Neural progenitor cell (in vitro differentiated cells): ENCODE data around the gene ARHGEF37. TPM values are rescaled to one million over a fixed set of nuclear protein-coding genes. Genes with fewer than 3 reads are reported as not detected.
"Not testable (repeated sequence)": the region's sequence is repeated elsewhere in the genome, so short reads cannot be mapped to it uniquely, and the experiment has no call there.

Source experiments
- DNase-seq: peaks from one replicate; pipeline ENCODE4 v3.0.0-alpha.2; 2016; ENCODE audit warnings: low spot score
- H2AFZ ChIP-seq: fragments of 200-600 bp; sonication (generic); replicated peaks from 2 replicates; pipeline ENCODE4 v1.6.1; 2016; ENCODE audit warnings: antibody characterized with exemption
- H3F3A ChIP-seq: fragments of 200-600 bp; sonication (generic); 2 replicates; pipeline ENCODE4 v1.6.1; 2016; ENCODE audit warnings: antibody characterized with exemption, low read depth
- H3K27ac ChIP-seq: fragments of 200-600 bp; sonication (generic); 2 replicates; pipeline ENCODE4 v1.5.1; 2016; ENCODE audit warnings: mild to moderate bottlenecking
- H3K27me3 ChIP-seq: fragments of 200-600 bp; sonication (generic); 2 replicates; pipeline ENCODE4 v1.6.1; 2016; ENCODE audit warnings: mild to moderate bottlenecking, moderate library complexity
- H3K36me3 ChIP-seq: fragments of 200-600 bp; sonication (generic); 2 replicates; pipeline ENCODE4 v1.5.1; 2016
- H3K4me1 ChIP-seq: fragments of 200-600 bp; sonication (generic); 2 replicates; pipeline ENCODE4 v1.6.1; 2016; ENCODE audit warnings: mixed run types
- H3K4me2 ChIP-seq: fragments of 200-600 bp; sonication (generic); 2 replicates; pipeline ENCODE4 v1.6.1; 2016
- H3K4me3 ChIP-seq: fragments of 200-600 bp; sonication (generic); 2 replicates; pipeline ENCODE4 v1.5.1; 2016
- H3K79me2 ChIP-seq: fragments of 200-600 bp; sonication (generic); 2 replicates; pipeline ENCODE4 v1.6.1; 2016; ENCODE audit warnings: low read depth
- H3K9ac ChIP-seq: fragments of 200-600 bp; sonication (generic); 2 replicates; pipeline ENCODE4 v1.6.1; 2016
- H3K9me3 ChIP-seq: fragments of 200-600 bp; sonication (generic); 2 replicates; pipeline ENCODE4 v1.5.1; 2016; ENCODE audit warnings: low read depth
- H4K20me1 ChIP-seq: fragments of 200-600 bp; sonication (generic); 2 replicates; pipeline ENCODE4 v1.6.1; 2016; ENCODE audit warnings: low read depth
- H3K27ac Mint-ChIP-seq: 3 replicates; pipeline ENCODE4 v1.8.0; 2021; ENCODE audit warnings: mixed read lengths
- H3K27me3 Mint-ChIP-seq: 2 replicates; pipeline ENCODE4 v1.8.0; 2022; ENCODE audit warnings: low read depth, mild to moderate bottlenecking, inconsistent platforms, moderate library complexity, mixed read lengths; ENCODE audit not compliant: insufficient read depth
- H3K36me3 Mint-ChIP-seq: 3 replicates; pipeline ENCODE4 v1.8.0; 2021; ENCODE audit warnings: mixed read lengths
- H3K4me1 Mint-ChIP-seq: 3 replicates; pipeline ENCODE4 v1.8.0; 2021; ENCODE audit warnings: mixed read lengths
- H3K4me3 Mint-ChIP-seq: 3 replicates; pipeline ENCODE4 v1.8.0; 2021; ENCODE audit warnings: mild to moderate bottlenecking, moderate library complexity, mixed read lengths
- H3K9me3 Mint-ChIP-seq: 3 replicates; pipeline ENCODE4 v1.8.0; 2020; ENCODE audit warnings: mixed read lengths
- CTCF ChIP-seq: fragments of 200-600 bp; sonication (generic); IDR thresholded peaks from 2 replicates; pipeline ENCODE4 v1.5.1; 2017; ENCODE audit warnings: antibody characterized with exemption, mild to moderate bottlenecking
- EZH2 ChIP-seq: fragments of 200-600 bp; sonication (generic); IDR thresholded peaks from 2 replicates; pipeline ENCODE4 v1.6.1; 2017; ENCODE audit warnings: antibody characterized with exemption, mild to moderate bottlenecking, moderate library complexity
- EZH2phosphoT487 ChIP-seq: fragments of 200-600 bp; sonication (generic); IDR thresholded peaks from 2 replicates; pipeline ENCODE4 v1.6.1; 2017; ENCODE audit warnings: antibody characterized with exemption
- total RNA-seq: library from RNA; depleted of rRNA; stranded (reverse); fragments of >200 nt; gene quantifications from 2 replicates; pipeline ENCODE4 v1.2.3, GENCODE V29; 2015; ENCODE audit warnings: low replicate concordance

The ARHGEF37 gene
- total RNA-seq, 1 donor from 2014 or later = 0.99 TPM

GRCh38 chr5:149563466-149563865, 17.8 kb upstream of the ARHGEF37 start:
- Mint-ChIP-seq H3K4me3 (no peak overlapping the region), H3K4me1 (peaks cover 23% of the 10 kb centered on the region), H3K36me3 (no peaks in the 10 kb centered on the region), H3K27me3 (no peaks in the 10 kb centered on the region), H3K27ac (no peak overlapping the region), H3K9me3 (no peaks in the 10 kb centered on the region)
- H3K36me3 ChIP-seq = no peaks in the 10 kb centered on the region
- H3K27ac ChIP-seq = no peak overlapping the region
- H3F3A ChIP-seq = peaks cover 5% of the 10 kb centered on the region
- no peak for DNase-seq
- no peak for TF ChIP-seq EZH2
- TF ChIP-seq CTCF = no peak
- no peak for TF ChIP-seq EZH2phosphoT487
- no peak overlapping the region for H3K4me2 ChIP-seq
- H2AFZ ChIP-seq = no peak overlapping the region
- no peak overlapping the region for H3K9ac ChIP-seq
- no peaks in the 10 kb centered on the region for H3K27me3 ChIP-seq
- no peak overlapping the region for H3K4me3 ChIP-seq
- no peaks in the 10 kb centered on the region for H4K20me1 ChIP-seq
- no peaks in the 10 kb centered on the region for H3K9me3 ChIP-seq
- H3K4me1 ChIP-seq = peaks cover 9% of the 10 kb centered on the region
- H3K79me2 ChIP-seq = no peaks in the 10 kb centered on the region

DNA sequence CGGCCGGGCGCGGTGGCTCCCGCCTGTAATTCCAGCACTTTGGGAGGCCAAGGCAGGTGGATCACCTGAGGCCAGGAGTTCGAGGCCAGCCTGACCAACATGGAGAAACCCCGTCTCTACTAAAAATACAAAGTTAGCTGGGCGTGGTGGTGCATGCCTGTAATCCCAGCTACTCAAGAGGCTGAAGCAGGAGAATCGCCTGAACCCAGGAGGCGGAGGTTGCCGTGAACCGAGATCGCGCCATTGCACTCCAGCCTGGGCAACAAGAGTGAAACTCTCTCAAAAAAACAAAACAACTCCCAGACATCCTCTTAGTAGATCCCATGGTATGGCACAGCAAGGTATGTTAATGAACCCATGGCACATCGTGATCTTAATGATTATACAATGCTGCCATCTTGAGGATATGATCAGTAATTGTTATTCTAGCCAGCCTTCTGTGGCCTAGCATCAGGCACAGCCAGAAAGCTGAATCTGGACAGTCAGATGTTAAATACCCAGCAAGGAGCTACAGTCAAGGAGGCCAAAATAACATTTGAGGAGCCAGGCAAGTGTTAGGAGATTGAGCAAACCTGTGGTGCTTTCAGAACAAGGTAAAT, 16.7 kb upstream of the ARHGEF37 start:
- not testable (repeated sequence) for H3K4me3 ChIP-seq, H3F3A ChIP-seq, H3K9ac ChIP-seq, H3K4me1 ChIP-seq, H3K36me3 Mint-ChIP-seq, H3K79me2 ChIP-seq, H3K36me3 ChIP-seq, H3K4me2 ChIP-seq, H3K9me3 ChIP-seq, H4K20me1 ChIP-seq, H3K27me3 ChIP-seq, H3K9me3 Mint-ChIP-seq, H3K4me3 Mint-ChIP-seq, H3K27me3 Mint-ChIP-seq, H3K27ac ChIP-seq
- H2AFZ ChIP-seq = peak overlapping the region; percentile 71
- peak overlapping the region; percentile 7 for H3K27ac Mint-ChIP-seq
- peak; percentile 86 for DNase-seq
- TF ChIP-seq CTCF = peak; percentile 76
- H3K4me1 Mint-ChIP-seq = peaks cover 23% of the 10 kb centered on the region

DNA sequence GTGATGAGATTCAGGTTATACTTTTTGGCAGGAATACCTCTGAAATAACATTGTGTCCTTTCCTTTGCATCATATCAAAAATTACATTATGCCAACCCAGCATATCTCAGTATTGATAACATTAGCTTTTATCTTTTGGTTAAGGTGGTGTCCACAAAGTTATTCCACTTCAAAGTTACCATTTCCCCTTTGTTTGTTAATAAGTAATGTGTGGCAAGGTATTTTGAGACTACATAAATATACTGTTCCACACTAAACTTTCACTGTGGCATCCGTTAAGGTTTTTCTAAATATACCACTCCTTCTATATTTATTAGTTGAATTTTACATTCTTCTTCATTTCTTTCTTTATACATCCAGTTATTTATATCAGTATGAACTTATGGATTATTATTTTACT, 14.1 kb upstream of the ARHGEF37 start:
- Histone ChIP-seq H3K4me2 (no peak overlapping the region), H3K9ac (no peak overlapping the region), H3K79me2 (no peaks in the 10 kb centered on the region), H4K20me1 (no peaks in the 10 kb centered on the region), H3F3A (peaks cover 5% of the 10 kb centered on the region), H3K9me3 (no peaks in the 10 kb centered on the region), H2AFZ (no peak overlapping the region), H3K4me3 (no peak overlapping the region), H3K4me1 (no peaks in the 10 kb centered on the region), H3K27ac (no peak overlapping the region), H3K36me3 (no peaks in the 10 kb centered on the region), H3K27me3 (no peaks in the 10 kb centered on the region)
- no peaks in the 10 kb centered on the region for H3K9me3 Mint-ChIP-seq
- no peak for DNase-seq
- no peaks in the 10 kb centered on the region for H3K36me3 Mint-ChIP-seq
- H3K27ac Mint-ChIP-seq = no peak overlapping the region
- H3K27me3 Mint-ChIP-seq = no peaks in the 10 kb centered on the region
- H3K4me1 Mint-ChIP-seq = peaks cover 13% of the 10 kb centered on the region
- TF ChIP-seq CTCF (no peak), EZH2phosphoT487 (no peak), EZH2 (no peak)
- H3K4me3 Mint-ChIP-seq = no peak overlapping the region
